HG03025 (cell line): ENCODE measurements around the gene SLC27A2.
"Not testable (repeated sequence)": the region's sequence is repeated elsewhere in the genome, so short reads cannot be mapped to it uniquely, and the experiment has no call there.

Experiments used
- ATAC-seq: cut with Tn5 transposase; IDR thresholded peaks from one replicate; pipeline ENCODE4 v1.9.1; 2021; ENCODE audit warnings: mild to moderate bottlenecking, moderate library complexity; ENCODE audit not compliant: unreplicated experiment, low FRiP score

The SLC27A2 gene

GRCh38 chr15:50188793-50189192, 6.8 kb downstream of the SLC27A2 start:
- not testable (repeated sequence) for ATAC-seq

DNA sequence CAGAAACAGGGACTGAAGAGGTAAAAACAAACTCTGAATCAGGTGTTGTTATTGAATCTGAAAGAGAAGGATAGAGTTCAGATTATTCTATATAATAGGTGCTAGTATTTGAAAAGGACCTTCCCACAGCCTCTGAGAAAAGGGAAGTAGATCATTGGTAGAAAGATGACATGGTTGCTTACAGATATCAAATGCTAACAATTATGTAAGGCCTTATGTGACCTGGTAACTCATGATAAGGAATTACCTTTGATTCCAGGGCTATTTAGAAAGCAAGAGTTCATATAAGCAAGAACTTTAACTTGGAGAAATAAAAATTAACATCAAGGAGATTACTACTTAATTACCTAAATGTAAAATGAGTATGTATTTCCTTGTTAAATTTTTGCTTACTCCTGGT, 7.6 kb downstream of the SLC27A2 start:
- no peak for ATAC-seq

GRCh38 chr15:50190166-50190570, 8.2 kb downstream of the SLC27A2 start:
- no peak for ATAC-seq

- ATAC-seq = no peak
Measured at GRCh38 chr15:50190723-50191122, 8.7 kb downstream of the SLC27A2 start.

DNA sequence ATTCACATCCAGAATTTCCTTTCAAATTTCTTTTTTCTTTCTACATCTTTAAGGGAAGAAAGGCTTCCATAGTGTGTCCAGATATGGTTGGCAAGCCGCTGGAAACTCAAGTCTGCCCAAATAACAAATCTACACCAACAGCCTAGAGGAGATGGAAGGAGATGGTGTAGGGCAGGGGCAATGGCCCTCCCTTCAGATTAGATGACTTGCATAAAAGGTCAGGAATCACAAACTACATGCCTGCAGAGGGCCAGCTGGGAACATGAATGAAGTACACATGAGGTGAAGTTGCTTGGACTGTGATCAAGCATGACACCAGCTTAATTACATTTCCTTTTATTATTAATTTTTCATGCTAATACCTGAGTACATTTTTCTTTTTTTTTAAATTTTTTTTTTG, 10.2 kb downstream of the SLC27A2 start:
- ATAC-seq = no peak

DNA sequence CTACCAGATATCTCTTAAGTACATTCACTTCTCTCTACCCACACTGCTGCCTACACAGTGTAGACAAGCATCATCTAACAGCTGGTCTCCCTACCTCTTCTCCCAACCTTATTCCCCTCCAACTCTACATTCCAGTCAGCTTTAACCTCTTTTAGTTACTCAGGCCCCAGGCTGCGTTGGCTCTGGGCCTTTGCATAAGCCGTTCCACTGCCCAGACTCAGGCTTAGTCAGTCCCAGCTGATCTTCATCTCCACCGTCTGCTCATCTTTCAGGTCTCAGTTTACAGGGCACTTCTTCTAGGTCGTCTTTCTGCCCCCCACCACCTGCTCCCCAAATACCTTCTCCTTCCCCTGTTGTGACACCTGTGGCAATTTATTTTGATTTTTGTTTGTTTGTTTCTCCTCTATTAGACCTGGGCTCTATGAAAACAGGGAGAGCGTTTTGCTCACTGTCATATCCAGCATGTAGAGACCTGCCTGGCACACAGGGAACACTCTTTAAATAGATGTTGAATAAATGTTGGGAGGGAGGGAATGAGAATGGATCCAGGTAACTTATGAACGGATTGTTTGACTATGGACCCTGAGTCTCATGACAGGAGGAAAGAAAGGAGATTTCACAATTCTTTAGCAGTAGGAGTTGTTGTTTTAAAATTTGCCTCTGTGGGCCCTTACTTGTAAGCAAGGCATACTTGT, 11.1 kb downstream of the SLC27A2 start:
- ATAC-seq = no peak

- ATAC-seq = no peak
Measured at GRCh38 chr15:50202003-50202402, 20.0 kb downstream of the SLC27A2 start.

DNA sequence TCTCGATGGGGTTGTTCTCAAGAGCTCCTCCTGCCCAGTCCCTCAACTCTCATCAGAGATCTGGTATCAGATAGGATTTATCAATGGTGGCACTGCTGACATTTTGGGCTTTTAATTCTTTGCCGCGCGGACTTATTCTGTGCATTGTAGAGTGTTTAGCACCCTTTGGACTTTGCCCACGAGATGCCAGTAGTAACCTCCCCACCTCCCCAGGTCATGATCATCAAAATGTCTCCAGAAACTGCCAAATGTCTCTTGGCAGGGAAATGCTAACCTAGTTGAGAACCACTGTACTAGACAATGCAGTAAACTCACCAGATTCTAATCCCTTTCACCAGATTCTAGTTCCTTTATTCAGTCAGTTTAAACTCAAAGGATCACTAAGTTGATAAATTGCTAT, 24.0 kb downstream of the SLC27A2 start:
- ATAC-seq = no peak

DNA sequence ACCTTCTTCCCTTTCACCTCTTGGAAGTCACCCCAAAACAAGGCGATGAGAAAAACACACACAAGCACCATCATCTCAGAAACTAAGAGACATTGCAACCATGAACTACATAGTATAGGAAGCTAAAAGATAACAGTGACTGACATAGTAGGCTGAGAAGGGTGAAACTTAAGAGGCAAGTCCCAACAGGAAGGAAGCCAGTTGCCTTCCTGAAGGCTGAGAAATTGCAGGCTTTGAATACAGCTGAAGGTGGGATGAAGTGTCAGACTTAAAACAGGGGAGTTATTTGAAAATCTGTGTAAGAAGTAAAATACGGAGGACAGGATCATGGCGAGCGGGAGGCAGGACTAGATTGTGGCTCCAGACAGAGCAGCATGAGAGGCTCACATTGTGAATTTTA, 27.8 kb downstream of the SLC27A2 start:
- no peak for ATAC-seq

GRCh38 chr15:50210462-50211157, 28.6 kb downstream of the SLC27A2 start:
- no peak for ATAC-seq

DNA sequence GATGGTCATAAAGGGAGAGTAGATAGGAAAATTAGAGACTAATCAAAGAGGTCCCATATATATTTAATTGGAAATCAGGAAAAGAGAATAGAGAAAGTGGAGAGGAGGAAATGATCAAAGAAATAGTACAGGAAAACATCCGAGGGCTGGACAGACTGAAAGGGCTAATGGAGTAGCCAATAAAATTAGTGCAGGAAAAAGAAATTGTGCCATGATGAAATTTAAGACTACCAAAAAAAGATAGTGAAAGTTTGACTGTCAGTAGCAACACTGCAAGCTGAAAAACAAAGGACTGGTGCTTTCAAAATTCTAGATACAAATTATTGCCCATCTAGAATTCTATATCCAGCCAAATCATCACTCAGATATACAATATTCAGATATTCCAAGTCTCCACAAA, 36.3 kb downstream of the SLC27A2 start:
- ATAC-seq = no peak

DNA sequence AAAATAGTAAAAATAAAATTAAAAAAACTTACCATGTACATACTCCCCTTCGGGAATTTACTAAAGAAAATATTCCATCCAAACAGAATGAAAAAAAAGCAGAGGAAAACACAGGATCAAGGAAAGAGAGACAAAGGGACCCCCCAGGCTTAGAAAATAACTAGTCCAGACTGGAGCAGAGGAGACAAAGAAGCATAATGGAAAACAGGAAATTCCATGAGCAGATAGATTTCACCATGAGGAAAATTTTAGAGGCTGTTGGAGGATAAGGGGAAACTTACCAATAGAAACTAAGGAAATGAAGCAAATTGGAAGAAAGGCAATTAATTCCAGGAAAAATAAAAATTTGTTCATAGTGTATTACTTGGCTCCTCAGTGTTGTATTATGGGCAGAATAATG, 36.7 kb downstream of the SLC27A2 start:
- ATAC-seq = no peak

- ATAC-seq = no peak
Measured at GRCh38 chr15:50219820-50220219, 37.8 kb downstream of the SLC27A2 start.

- ATAC-seq = no peak
Measured at GRCh38 chr15:50222181-50222580, 40.2 kb downstream of the SLC27A2 start.

DNA sequence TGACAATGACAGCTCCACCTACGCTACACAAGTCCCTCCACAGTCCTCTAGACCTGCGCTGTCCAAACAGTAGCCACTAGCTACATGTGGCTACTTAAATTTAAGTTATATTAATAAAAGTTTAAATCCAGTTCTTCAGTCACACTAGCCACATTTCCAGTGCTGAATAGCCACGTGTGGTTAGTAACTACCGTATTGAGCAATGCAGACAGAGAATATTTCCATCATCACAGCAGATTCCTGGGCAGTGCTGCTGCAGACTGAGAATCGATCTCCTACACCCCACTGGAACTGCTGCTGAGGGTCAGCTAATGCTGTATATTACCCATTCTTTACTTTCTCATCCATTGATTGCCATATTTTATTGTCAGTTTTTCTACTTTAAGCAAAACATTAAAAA, 42.6 kb downstream of the SLC27A2 start:
- ATAC-seq = no peak

GRCh38 chr15:50225057-50225456, 43.1 kb downstream of the SLC27A2 start:
- ATAC-seq = no peak

DNA sequence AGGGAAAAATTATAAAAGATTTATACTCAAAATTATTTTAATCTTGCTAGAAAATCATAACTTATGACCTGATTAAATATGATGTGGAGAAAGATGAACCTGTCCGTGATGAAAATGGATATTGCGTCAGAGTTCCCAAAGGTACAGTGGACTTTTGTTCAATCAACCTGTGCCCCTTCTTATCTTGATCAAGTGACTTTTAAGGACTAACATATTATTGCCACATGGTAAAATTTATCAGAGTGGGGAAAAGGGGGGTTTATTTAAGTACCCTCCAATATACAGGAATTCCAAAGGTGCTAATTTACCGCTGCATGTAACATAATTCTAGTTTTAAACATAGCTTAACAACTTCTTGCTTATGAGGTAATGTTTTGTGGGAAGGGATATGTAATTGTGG, 43.9 kb downstream of the SLC27A2 start:
- ATAC-seq = no peak

DNA sequence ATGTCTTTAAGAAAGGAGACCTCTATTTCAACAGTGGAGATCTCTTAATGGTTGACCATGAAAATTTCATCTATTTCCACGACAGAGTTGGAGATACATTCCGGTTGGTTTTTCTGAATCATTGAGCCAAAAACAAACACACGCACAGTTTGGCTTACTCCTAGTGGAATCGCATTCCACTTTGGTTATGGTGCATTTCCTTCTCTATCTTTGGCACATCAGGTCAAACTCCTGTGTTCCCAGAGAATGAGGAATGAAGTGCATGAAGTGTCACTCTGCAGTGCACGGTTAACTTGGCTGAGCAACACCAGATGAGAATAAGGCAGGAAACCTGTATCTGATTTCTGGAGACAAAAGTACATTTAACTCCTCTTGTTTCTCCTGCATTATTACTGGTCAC, 45.1 kb downstream of the SLC27A2 start:
- ATAC-seq = no peak

DNA sequence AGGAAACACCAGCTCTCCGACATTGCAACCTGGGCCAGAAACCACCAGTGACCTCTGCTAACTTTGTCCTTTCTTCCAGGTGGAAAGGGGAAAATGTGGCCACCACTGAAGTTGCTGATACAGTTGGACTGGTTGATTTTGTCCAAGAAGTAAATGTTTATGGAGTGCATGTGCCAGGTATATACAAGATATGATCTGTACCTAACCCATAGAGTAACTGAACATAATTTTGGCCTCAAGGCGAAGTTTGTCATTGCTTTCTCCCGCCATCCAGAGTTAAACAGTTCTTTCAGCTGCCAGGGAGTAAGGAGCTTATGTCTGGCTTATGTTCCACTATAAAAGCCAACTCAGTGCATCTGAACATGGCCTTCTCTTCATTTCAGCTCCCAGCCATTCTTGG, 46.9 kb downstream of the SLC27A2 start:
- no peak for ATAC-seq

DNA sequence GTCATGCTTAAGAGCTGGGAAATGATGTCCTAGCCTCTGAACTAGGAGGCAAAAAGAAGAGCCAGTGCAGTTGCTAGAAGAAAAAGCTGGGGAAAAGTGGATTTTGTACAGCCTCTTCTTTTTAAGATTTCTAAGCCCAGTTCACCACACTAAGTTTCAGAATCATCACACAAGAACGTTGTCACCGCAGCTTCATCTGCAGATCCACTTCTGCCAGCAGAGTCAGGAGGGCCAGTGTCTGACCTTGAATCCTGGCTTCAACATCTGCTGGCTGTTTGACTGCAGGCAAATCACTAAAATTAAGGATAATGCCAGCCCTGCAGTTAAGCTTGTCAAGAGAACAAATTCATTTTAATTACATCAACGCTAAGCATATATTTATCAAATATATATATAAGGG, 47.3 kb downstream of the SLC27A2 start:
- no peak for ATAC-seq

- no peak for ATAC-seq
Measured at GRCh38 chr15:50231761-50232160, 49.8 kb downstream of the SLC27A2 start.

- ATAC-seq = no peak
Measured at GRCh38 chr15:50232791-50233190, 50.8 kb downstream of the SLC27A2 start.
